Lung (tissue), 12 donors: ENCODE measurements around the gene DCAF8. TPM values are rescaled to one million over a fixed set of nuclear protein-coding genes. Genes with fewer than 3 reads are reported as not detected.

Experiments
- ATAC-seq: fragments of 200-7000 bp; cut with Tn5 transposase; one replicate; pipeline ENCODE4 v1.9.1; 2020; ENCODE audit warnings: moderate number of reproducible peaks; ENCODE audit not compliant: insufficient read depth, low FRiP score
- DNase-seq, 3 donors: peaks; one replicate each; pipeline ENCODE4 v3.0.0-alpha.2; 2013 to 2017
- H3K27ac ChIP-seq, 2 donors: one replicate each; pipeline ENCODE4 v1.5.1; 2013; ENCODE audit warnings: mild to moderate bottlenecking in 2 of 2, moderate library complexity in 2 of 2, control low read depth in 1 of 2, inconsistent platforms in 1 of 2, low read depth in 1 of 2, low read length in 1 of 2
- H3K27me3 ChIP-seq, 3 donors: one replicate each; pipeline ENCODE4 v1.5.1; 2013; ENCODE audit warnings: low read length in 2 of 3; ENCODE audit not compliant: control insufficient read depth in 3 of 3, insufficient read depth in 3 of 3
- H3K36me3 ChIP-seq, 4 donors: one replicate each; pipeline ENCODE4 v1.5.1; 2013; ENCODE audit warnings: low read length in 4 of 4, mild to moderate bottlenecking in 1 of 4, moderate library complexity in 1 of 4; ENCODE audit not compliant: control insufficient read depth in 4 of 4, insufficient read depth in 4 of 4
- H3K4me1 ChIP-seq, 5 donors: one replicate each; pipeline ENCODE4 v1.5.1; 2013; ENCODE audit warnings: low read length in 5 of 5, mild to moderate bottlenecking in 2 of 5, moderate library complexity in 1 of 5; ENCODE audit not compliant: control insufficient read depth in 5 of 5, insufficient read depth in 5 of 5
- H3K4me3 ChIP-seq: one replicate; pipeline ENCODE4 v1.5.1; 2013; ENCODE audit warnings: mild to moderate bottlenecking, control low read depth, moderate library complexity
- H3K9ac ChIP-seq, 2 donors: one replicate each; pipeline ENCODE4 v1.5.1; 2013; ENCODE audit warnings: low read length in 2 of 2, control low read depth in 1 of 2; ENCODE audit not compliant: insufficient read depth in 1 of 2
- H3K9me3 ChIP-seq, 4 donors: one replicate each; pipeline ENCODE4 v1.5.1; 2013; ENCODE audit warnings: low read length in 3 of 4, mild to moderate bottlenecking in 1 of 4, moderate library complexity in 1 of 4; ENCODE audit not compliant: control insufficient read depth in 4 of 4, insufficient read depth in 3 of 4
- WGBS, 2 donors: extraction: QIAGEN DNeasy Blood & Tissue Kit; methylation state at CpG; one replicate each; pipeline ENCODE4 v1.1.7; 2013; 5-methylcytosine and 5-hydroxymethylcytosine counted together
- polyA plus RNA-seq, 2 donors: library from polyadenylated mRNA; stranded (reverse); fragments of 200-250 nt; gene quantifications; one replicate each; pipeline ENCODE4 v1.2.1, GENCODE V29; 2013
- total RNA-seq, 2 donors: library from RNA; depleted of rRNA in 1 of 2; stranded (reverse); fragments of >200 nt in 1 of 2; gene quantifications; one replicate each; pipeline ENCODE4 v1.2.1, GENCODE V29; 2014 to 2021
- TF ChIP-seq, protein P1 (sequence below): IDR thresholded peaks from 2 replicates; pipeline ENCODE4 v1.5.1; 2012; ENCODE audit warnings: mild to moderate bottlenecking; ENCODE audit errors: control extremely low read depth, extremely low read depth
- donor health status: control.
- donor health status: control.
- donor health status: Bipolar disorder and iron deficiency.
- donor health status: healthy.
- donor health status: DM: yes; HTN: yes; CAD: no.

DCAF8 gene
- total and polyA plus RNA-seq, 4 donors: 64.0 to 207 (median 88.1) TPM

GRCh38 chr1:160238408-160238807, 23.9 kb downstream of the DCAF8 start:
- Histone ChIP-seq H3K9ac (no peak overlapping the region), H3K4me1 (peaks cover 0 to 18% (median 0%) of the 10 kb centered on the region in 5 donors), H3K4me3 (no peak overlapping the region), H3K27ac (peak overlapping the region in 1 of 2 donors; percentile 45), H3K36me3 (peaks cover 21 to 38% (median 31%) of the 10 kb centered on the region in 4 donors), H3K9me3 (no peaks in the 10 kb centered on the region), H3K27me3 (no peaks in the 10 kb centered on the region)
- WGBS, 2 donors: 68 to 84% methylated on average over 5 of the region's 5 CpGs
- no peak for ATAC-seq
- TF ChIP-seq, protein P1, sequence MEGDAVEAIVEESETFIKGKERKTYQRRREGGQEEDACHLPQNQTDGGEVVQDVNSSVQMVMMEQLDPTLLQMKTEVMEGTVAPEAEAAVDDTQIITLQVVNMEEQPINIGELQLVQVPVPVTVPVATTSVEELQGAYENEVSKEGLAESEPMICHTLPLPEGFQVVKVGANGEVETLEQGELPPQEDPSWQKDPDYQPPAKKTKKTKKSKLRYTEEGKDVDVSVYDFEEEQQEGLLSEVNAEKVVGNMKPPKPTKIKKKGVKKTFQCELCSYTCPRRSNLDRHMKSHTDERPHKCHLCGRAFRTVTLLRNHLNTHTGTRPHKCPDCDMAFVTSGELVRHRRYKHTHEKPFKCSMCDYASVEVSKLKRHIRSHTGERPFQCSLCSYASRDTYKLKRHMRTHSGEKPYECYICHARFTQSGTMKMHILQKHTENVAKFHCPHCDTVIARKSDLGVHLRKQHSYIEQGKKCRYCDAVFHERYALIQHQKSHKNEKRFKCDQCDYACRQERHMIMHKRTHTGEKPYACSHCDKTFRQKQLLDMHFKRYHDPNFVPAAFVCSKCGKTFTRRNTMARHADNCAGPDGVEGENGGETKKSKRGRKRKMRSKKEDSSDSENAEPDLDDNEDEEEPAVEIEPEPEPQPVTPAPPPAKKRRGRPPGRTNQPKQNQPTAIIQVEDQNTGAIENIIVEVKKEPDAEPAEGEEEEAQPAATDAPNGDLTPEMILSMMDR: no peak
- DNase-seq: no peak

DNA sequence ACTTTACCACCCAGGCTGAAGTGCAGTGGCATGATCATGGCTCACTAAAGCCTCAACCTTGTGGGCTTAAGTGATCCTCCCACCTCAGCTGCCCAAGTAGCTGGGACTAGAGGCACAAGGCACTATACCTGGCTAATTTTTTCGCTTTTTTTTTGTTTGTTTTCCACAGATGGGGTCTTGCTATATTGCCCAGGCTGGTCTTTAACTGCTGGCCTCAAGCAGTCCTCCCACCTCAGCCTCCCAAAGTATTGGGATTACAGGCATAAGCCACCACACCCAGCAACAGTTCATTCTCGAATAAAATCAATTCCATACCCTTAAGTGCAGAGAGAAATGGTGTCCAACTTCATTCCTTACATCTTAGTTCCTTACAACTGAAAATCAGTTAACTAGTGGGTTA, 24.8 kb downstream of the DCAF8 start:
- no peak overlapping the region for H3K4me3 ChIP-seq
- H3K9me3 ChIP-seq: no peaks in the 10 kb centered on the region
- WGBS, 2 donors: 95 to 100% methylated on average over 2 of the region's 2 CpGs
- H3K4me1 ChIP-seq: peaks cover 0 to 11% (median 0%) of the 10 kb centered on the region in 5 donors
- DNase-seq (no peak), ATAC-seq (no peak)
- peaks cover 18 to 40% (median 31%) of the 10 kb centered on the region in 4 donors for H3K36me3 ChIP-seq
- H3K27ac ChIP-seq: no peak overlapping the region
- no peak overlapping the region for H3K9ac ChIP-seq
- TF ChIP-seq, protein P1: no peak
- H3K27me3 ChIP-seq: no peaks in the 10 kb centered on the region

DNA sequence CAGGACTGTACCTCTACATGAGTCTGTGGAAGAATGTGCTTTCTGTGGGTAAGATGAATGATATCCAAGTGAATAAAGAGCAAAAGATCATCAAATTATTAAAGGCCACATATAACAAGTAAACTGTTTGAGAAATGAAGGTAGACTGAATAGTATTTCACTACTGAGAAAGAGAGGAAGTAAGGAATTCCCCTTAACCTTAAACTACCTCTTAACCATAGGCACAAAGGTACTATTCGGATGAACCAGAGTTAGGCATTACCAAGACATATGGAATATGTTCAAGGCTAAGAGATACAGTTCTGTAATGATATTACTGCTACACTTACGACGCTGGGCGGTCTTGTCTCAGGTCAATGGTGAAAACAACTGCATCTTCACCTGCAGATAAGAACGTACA, 25.5 kb downstream of the DCAF8 start:
- TF ChIP-seq, protein P1: no peak
- ATAC-seq (no peak), DNase-seq (no peak)
- no peaks in the 10 kb centered on the region for H3K27me3 ChIP-seq
- 93 to 94% methylated on average over 5 of the region's 5 CpGs for WGBS, 2 donors
- peaks cover 0 to 7% (median 0%) of the 10 kb centered on the region in 5 donors for H3K4me1 ChIP-seq
- H3K27ac ChIP-seq: no peak overlapping the region
- H3K9me3 ChIP-seq: no peaks in the 10 kb centered on the region
- H3K36me3 ChIP-seq: peaks cover 18 to 39% (median 33%) of the 10 kb centered on the region in 4 donors
- no peak overlapping the region for H3K9ac ChIP-seq
- no peak overlapping the region for H3K4me3 ChIP-seq

- no peak for ATAC-seq
- TF ChIP-seq, protein P1: no peak
- peaks cover 19 to 48% (median 23%) of the 10 kb centered on the region in 4 donors for H3K36me3 ChIP-seq
These were observed 29.4 kb downstream of the DCAF8 start for GRCh38 chr1:160232911-160233310.

More at GRCh38 chr1:160232911-160233310, 29.4 kb downstream of the DCAF8 start:
- Histone ChIP-seq H3K9ac (no peak overlapping the region), H3K27me3 (no peaks in the 10 kb centered on the region), H3K4me1 (peaks cover 0 to under 1% (median 0%) of the 10 kb centered on the region in 5 donors), H3K27ac (no peak overlapping the region), H3K4me3 (no peak overlapping the region), H3K9me3 (no peaks in the 10 kb centered on the region)
- DNase-seq: no peak
